Fibroblast of lung (primary cell): ENCODE results near the gene VPS35.

Experiments used
- EZH2 ChIP-seq: IDR thresholded peaks from 2 replicates; pipeline ENCODE4 v1.5.1; 2012; ENCODE audit warnings: low read length, control low read depth, mild to moderate bottlenecking; ENCODE audit errors: missing control alignments
- TF ChIP-seq, protein P1 (sequence below), 2 donors: IDR thresholded peaks in 1 of 2; conservative IDR thresholded peaks in 1 of 2; 1 replicate in 1 of 2; 2 replicates in 1 of 2; pipeline ENCODE4 v1.5.1; 2011 to 2012; ENCODE audit warnings: low read length in 2 of 2, control low read depth in 1 of 2, inconsistent platforms in 1 of 2, low read depth in 1 of 2, mild to moderate bottlenecking in 1 of 2

DNA sequence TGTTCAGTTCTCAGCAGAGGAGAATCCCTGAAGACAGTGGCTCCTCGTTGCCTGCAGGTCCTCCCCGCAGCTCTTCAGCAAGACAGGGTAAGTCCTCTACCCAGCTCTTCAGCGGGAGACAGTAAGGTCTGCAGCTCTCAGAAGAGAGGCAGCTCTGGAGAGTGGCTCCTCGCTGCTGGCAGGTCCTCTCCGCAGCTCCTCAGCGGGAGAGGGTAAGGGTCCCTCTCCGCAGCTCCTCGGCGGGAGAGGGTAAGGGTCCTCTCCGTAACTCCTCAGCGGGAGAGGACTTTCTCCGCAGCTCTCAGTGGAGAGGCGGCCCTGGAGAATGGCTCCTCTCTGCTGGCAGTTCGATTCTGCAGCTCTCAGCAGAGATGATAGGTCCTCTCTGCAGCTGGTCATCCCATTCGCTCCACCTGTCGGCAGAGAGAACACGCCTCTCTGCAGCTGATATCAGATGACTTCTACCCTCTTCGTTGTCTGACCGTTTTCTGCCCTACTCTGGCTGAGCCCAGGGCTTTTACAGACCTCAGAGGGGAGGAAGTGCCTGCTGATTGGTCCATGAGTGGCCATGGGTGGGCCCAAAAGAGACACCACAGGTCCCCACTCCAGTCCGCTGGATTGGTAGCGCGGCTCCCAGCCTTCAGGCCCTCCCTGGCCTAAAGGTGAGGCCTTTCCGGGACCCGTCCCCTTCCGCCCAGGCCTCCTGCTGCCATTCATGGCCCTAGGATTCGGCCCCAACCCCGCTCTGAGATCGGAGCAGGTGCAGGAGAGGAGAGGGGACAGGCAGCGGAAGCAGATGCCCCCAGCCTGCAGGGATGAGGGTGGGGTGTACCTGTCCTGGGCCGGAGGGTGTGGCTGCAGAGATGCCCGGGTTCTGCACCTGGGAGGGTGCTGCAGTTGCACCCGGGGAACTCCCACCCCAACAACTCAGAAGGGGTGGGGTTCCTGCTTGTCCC is 55.9 kb downstream of the VPS35 start:
- TF ChIP-seq, protein P1, sequence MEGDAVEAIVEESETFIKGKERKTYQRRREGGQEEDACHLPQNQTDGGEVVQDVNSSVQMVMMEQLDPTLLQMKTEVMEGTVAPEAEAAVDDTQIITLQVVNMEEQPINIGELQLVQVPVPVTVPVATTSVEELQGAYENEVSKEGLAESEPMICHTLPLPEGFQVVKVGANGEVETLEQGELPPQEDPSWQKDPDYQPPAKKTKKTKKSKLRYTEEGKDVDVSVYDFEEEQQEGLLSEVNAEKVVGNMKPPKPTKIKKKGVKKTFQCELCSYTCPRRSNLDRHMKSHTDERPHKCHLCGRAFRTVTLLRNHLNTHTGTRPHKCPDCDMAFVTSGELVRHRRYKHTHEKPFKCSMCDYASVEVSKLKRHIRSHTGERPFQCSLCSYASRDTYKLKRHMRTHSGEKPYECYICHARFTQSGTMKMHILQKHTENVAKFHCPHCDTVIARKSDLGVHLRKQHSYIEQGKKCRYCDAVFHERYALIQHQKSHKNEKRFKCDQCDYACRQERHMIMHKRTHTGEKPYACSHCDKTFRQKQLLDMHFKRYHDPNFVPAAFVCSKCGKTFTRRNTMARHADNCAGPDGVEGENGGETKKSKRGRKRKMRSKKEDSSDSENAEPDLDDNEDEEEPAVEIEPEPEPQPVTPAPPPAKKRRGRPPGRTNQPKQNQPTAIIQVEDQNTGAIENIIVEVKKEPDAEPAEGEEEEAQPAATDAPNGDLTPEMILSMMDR (conservative IDR thresholded peaks at IDR 0.05 in 1 of 2, IDR thresholded peaks at IDR 0.05 in 1 of 2; ENCODE audit: low read depth in 1 of 2, low read length in 2 of 2), result no peak
- no peak for TF ChIP-seq EZH2
